OCI-LY3 (cell line): ENCODE data around the gene PPP2R5C.

ENCODE experiments used
- H2AFZ ChIP-seq: fragments of 200-600, 300-600 bp; shearing (Covaris generic); 2 replicates; pipeline ENCODE4 v1.6.0; 2014; ENCODE audit warnings: antibody characterized with exemption, low read depth, low read length
- H3K27ac ChIP-seq: fragments of 200-600, 300-600 bp; sonication (generic); 2 replicates; pipeline ENCODE4 v1.5.1; 2014; ENCODE audit warnings: mild to moderate bottlenecking, low read length, moderate library complexity, mixed read lengths
- H3K27me3 ChIP-seq: fragments of 200-600, 300-600 bp; sonication (generic); 2 replicates; pipeline ENCODE4 v1.6.1; 2014; ENCODE audit warnings: low read depth, low read length, mixed read lengths
- H3K36me3 ChIP-seq: fragments of 200-600, 300-600 bp; sonication (generic); replicated peaks from 2 replicates; pipeline ENCODE3; 2014; ENCODE audit warnings: low read depth, low read length, mixed read lengths
- H3K4me1 ChIP-seq: fragments of 300-600, 200-600 bp; sonication (generic); 2 replicates; pipeline ENCODE4 v1.6.1; 2014; ENCODE audit warnings: low read length, mixed read lengths
- H3K4me2 ChIP-seq: fragments of 200-600, 300-600 bp; sonication (generic); 2 replicates; pipeline ENCODE4 v1.6.1; 2014; ENCODE audit warnings: low read length, mixed read lengths
- H3K4me3 ChIP-seq: fragments of 300-600, 200-600 bp; sonication (generic); 2 replicates; pipeline ENCODE4 v1.5.1; 2014; ENCODE audit warnings: antibody characterized with exemption, mild to moderate bottlenecking, low read length, moderate library complexity
- H3K79me2 ChIP-seq: fragments of 300-600, 200-600 bp; shearing (Covaris generic); 2 replicates; pipeline ENCODE4 v1.6.1; 2014; ENCODE audit warnings: mild to moderate bottlenecking, low read length, mixed read lengths
- H3K9ac ChIP-seq: fragments of 300-600, 200-600 bp; shearing (Covaris generic); 2 replicates; pipeline ENCODE4 v1.6.0; 2014; ENCODE audit warnings: mild to moderate bottlenecking, low read length, moderate library complexity
- H3K9me3 ChIP-seq: fragments of 200-600, 300-600 bp; shearing (Covaris generic); 2 replicates; pipeline ENCODE4 v1.6.1; 2014; ENCODE audit warnings: low read length, mixed read lengths; ENCODE audit not compliant: insufficient read depth
- H4K20me1 ChIP-seq: fragments of 200-600, 300-600 bp; sonication (generic); 2 replicates; pipeline ENCODE4 v1.6.1; 2016; ENCODE audit warnings: low read length, mixed read lengths; ENCODE audit not compliant: insufficient read depth
- EZH2phosphoT487 ChIP-seq: fragments of 200-600 bp; shearing (Covaris generic); IDR thresholded peaks from 2 replicates; pipeline ENCODE4 v1.6.1; 2018; ENCODE audit warnings: antibody characterized with exemption, mixed run types, low read depth
- TF ChIP-seq, protein P1 (sequence below): fragments of 200-600, 300-600 bp; sonication (generic); IDR thresholded peaks from 2 replicates; pipeline ENCODE4 v1.5.1; 2014; ENCODE audit warnings: antibody characterized with exemption, low read length, low read depth

The PPP2R5C gene

DNA sequence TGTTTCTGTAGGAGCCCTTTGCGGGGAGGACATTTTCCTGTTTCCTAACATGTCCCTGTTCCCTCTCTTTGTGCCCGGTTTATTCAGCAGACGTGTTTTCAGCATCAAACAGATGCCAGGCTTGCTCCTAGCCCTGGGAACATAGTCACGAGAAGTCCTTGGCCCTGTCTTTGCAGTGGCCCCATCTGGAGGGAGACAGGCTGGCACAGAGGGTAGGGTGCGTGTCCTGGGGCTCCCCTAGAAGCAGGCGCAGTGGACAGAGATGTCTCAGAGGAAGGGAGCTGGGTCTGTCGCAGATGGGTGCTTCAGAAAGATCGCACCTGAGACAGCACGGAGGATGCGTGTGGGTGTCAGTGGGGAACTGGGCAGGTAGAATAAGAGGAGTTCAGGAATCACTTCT is 127.9 kb downstream of the PPP2R5C start:
- no peak overlapping the region for H2AFZ ChIP-seq
- no peaks in the 10 kb centered on the region for H3K4me1 ChIP-seq
- H3K4me3 ChIP-seq = no peak overlapping the region
- H3K4me2 ChIP-seq = no peak overlapping the region
- H3K27me3 ChIP-seq = no peaks in the 10 kb centered on the region
- TF ChIP-seq, protein P1, sequence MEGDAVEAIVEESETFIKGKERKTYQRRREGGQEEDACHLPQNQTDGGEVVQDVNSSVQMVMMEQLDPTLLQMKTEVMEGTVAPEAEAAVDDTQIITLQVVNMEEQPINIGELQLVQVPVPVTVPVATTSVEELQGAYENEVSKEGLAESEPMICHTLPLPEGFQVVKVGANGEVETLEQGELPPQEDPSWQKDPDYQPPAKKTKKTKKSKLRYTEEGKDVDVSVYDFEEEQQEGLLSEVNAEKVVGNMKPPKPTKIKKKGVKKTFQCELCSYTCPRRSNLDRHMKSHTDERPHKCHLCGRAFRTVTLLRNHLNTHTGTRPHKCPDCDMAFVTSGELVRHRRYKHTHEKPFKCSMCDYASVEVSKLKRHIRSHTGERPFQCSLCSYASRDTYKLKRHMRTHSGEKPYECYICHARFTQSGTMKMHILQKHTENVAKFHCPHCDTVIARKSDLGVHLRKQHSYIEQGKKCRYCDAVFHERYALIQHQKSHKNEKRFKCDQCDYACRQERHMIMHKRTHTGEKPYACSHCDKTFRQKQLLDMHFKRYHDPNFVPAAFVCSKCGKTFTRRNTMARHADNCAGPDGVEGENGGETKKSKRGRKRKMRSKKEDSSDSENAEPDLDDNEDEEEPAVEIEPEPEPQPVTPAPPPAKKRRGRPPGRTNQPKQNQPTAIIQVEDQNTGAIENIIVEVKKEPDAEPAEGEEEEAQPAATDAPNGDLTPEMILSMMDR = no peak
- TF ChIP-seq EZH2phosphoT487 = no peak
- no peak overlapping the region for H3K27ac ChIP-seq
- H3K79me2 ChIP-seq = no peaks in the 10 kb centered on the region
- H3K9ac ChIP-seq = no peak overlapping the region
- H4K20me1 ChIP-seq = no peaks in the 10 kb centered on the region
- H3K9me3 ChIP-seq = no peaks in the 10 kb centered on the region
- H3K36me3 ChIP-seq = peaks cover 29% of the 10 kb centered on the region

DNA sequence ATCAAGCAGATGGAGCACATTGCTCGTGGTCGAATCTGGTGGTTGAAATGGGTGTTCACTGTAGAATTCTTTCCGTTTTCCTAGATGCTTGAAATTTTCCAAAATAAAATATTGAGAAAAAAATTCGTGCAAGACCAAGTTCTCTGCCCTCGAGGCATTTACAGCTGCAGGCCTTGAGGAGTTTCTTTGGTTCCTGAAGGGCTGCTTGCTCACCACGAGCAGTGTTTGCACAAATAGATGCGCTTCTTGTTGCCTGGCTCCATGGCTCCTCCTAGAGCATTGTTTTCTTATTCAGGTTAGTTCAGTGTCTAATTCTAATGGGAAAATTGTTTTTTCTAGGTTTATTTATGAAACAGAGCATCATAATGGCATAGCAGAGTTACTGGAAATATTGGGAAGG is 128.4 kb downstream of the PPP2R5C start:
- no peak overlapping the region for H3K4me2 ChIP-seq
- no peaks in the 10 kb centered on the region for H3K27me3 ChIP-seq
- no peak overlapping the region for H3K9ac ChIP-seq
- no peaks in the 10 kb centered on the region for H3K9me3 ChIP-seq
- H3K4me1 ChIP-seq = no peaks in the 10 kb centered on the region
- no peak overlapping the region for H2AFZ ChIP-seq
- H3K27ac ChIP-seq = no peak overlapping the region
- no peak overlapping the region for H3K4me3 ChIP-seq
- TF ChIP-seq, protein P1 = no peak; the same call in 1 of the 2 replicates
- TF ChIP-seq EZH2phosphoT487 = no peak
- no peaks in the 10 kb centered on the region for H3K79me2 ChIP-seq
- H3K36me3 ChIP-seq = peaks cover 29% of the 10 kb centered on the region
- H4K20me1 ChIP-seq = no peaks in the 10 kb centered on the region

DNA sequence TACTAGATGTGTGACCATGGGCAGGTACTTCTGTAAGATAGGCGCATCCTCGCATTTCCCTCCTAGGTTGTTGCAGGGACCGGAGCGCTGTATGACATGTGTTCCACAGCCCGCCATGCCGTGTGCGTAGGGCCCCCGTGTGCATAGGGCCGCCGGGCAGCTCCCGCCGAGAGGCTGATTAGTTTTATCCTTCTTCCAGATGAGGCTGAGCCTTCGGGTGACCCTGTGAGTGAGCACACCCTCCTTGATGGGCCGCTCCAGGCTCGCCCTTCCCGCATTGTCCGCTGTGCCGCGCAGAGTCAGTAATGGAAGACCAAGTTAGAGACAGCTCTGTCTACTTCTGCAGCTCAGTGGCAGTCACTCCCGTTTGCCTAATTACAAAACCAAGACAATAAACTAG is 130.0 kb downstream of the PPP2R5C start:
- TF ChIP-seq, protein P1 = no peak
- no peak for TF ChIP-seq EZH2phosphoT487
- Histone ChIP-seq H3K4me2 (no peak overlapping the region), H3K79me2 (no peaks in the 10 kb centered on the region), H3K27ac (no peak overlapping the region), H2AFZ (no peak overlapping the region), H3K4me3 (no peak overlapping the region), H4K20me1 (no peaks in the 10 kb centered on the region), H3K27me3 (no peaks in the 10 kb centered on the region), H3K4me1 (no peaks in the 10 kb centered on the region), H3K36me3 (peaks cover 30% of the 10 kb centered on the region), H3K9ac (no peak overlapping the region), H3K9me3 (no peaks in the 10 kb centered on the region)

- Histone ChIP-seq H3K4me2 (no peak overlapping the region), H3K27me3 (no peaks in the 10 kb centered on the region), H3K4me3 (no peak overlapping the region), H2AFZ (no peak overlapping the region), H3K9ac (no peak overlapping the region), H3K4me1 (peaks cover 7% of the 10 kb centered on the region), H3K27ac (no peak overlapping the region), H3K79me2 (no peaks in the 10 kb centered on the region), H3K9me3 (no peaks in the 10 kb centered on the region), H4K20me1 (no peaks in the 10 kb centered on the region), H3K36me3 (peaks cover 28% of the 10 kb centered on the region)
- no peak for TF ChIP-seq EZH2phosphoT487
- TF ChIP-seq, protein P1 = no peak
Measured at GRCh38 chr14:101893759-101894158, 132.2 kb downstream of the PPP2R5C start.
